ENCODE results near the gene ITPR3. TPM values are rescaled to one million over a fixed set of nuclear protein-coding genes. Genes with fewer than 3 reads are reported as not detected.

Gene ITPR3
- total RNA-seq, 2 donors from 2014 or later = 29.6 to 33.3 TPM

DNA sequence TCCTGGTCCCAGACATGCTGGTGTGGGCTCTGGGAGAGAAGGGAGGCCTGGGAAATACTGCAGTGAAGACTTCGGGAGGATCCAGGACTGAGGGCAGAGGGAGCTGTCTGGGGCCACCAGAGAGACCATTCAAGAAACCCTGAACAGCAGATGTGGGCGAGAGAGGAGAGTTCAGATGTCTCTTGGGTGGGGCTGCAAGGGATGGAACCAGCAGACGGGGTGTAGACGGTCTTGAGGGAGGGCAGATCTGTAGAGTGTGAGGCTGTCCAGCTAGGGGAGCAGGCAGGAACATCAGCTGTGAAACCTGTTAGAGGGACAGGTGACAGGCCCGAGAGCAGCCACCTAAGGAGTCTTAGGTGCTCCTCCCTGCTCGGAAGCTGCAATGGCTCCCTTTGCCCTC lies 38.9 kb downstream of the ITPR3 start:
- no peak overlapping the region for H3K4me3 Mint-ChIP-seq

DNA sequence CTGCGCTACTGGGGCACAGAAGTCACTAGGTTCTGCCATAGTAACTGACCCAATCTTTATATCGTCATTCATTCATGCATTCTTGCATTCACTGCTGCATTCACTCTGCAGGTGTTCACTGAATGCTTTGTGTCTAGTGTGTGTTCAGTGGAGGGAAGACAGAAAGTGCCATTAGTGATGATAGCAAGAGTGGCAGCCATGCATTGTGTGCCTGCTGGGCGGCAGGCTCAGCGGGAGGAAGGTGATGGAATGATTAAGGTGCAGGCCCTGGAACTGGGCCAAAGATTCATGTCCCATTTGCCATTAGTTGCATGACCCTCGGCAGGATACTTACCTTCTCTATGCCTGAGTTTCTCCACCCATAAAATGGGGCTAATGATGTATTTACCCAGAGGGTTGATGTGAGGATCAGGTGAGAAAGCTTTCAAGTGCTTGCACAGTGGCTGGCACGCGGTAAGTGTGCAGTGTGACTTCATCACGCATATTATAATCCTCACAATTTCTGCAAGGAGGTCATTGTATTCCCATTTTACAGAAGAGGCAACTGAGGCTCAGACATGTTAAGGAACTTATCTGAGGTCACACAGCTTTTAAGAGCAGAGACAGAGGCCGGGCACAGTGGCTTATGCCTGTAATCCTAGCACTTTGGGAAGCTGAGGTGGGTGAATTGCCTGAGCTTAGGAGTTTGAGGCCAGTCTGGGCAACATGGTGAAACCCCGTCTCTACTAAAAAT lies 40.1 kb downstream of the ITPR3 start:
- Histone ChIP-seq H3K4me3 (ENCODE audit: low read length) (no peak overlapping the region), H3K9ac (ENCODE audit: extremely low read depth, low read length, poor library complexity, severe bottlenecking) (no peak overlapping the region), H3K27ac (ENCODE audit: low read depth, low read length) (no peak overlapping the region), H3K36me3 (ENCODE audit: control insufficient read depth, insufficient read depth, low read length) (no peaks in the 10 kb centered on the region), H3K9me3 (ENCODE audit: control insufficient read depth, low read length) (no peaks in the 10 kb centered on the region), H3K4me1 (ENCODE audit: control insufficient read depth, insufficient read depth, low read length) (no peaks in the 10 kb centered on the region), H3K27me3 (ENCODE audit: control insufficient read depth, insufficient read depth, low read length, poor library complexity, severe bottlenecking) (no peaks in the 10 kb centered on the region)
- Mint-ChIP-seq H3K27me3 (ENCODE audit: insufficient read depth) (no peaks in the 10 kb centered on the region), H3K4me1 (peaks cover 5% of the 10 kb centered on the region), H3K36me3 (ENCODE audit: low read depth) (peaks cover under 1% of the 10 kb centered on the region), H3K4me3 (no peak overlapping the region), H3K9me3 (no peaks in the 10 kb centered on the region), H3K27ac (no peak overlapping the region)
- TF ChIP-seq, protein P1, sequence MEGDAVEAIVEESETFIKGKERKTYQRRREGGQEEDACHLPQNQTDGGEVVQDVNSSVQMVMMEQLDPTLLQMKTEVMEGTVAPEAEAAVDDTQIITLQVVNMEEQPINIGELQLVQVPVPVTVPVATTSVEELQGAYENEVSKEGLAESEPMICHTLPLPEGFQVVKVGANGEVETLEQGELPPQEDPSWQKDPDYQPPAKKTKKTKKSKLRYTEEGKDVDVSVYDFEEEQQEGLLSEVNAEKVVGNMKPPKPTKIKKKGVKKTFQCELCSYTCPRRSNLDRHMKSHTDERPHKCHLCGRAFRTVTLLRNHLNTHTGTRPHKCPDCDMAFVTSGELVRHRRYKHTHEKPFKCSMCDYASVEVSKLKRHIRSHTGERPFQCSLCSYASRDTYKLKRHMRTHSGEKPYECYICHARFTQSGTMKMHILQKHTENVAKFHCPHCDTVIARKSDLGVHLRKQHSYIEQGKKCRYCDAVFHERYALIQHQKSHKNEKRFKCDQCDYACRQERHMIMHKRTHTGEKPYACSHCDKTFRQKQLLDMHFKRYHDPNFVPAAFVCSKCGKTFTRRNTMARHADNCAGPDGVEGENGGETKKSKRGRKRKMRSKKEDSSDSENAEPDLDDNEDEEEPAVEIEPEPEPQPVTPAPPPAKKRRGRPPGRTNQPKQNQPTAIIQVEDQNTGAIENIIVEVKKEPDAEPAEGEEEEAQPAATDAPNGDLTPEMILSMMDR (conservative IDR thresholded peaks at IDR 0.05) = no peak
- 80 to 90% methylated on average over 10 of the region's 10 CpGs for whole genome bisulfite sequencing, 2 experiments (ENCODE audit: insufficient coverage in 1 of 2, insufficient read length in 1 of 2)
- no peak for DNase-seq

More for the DNA sequence above, 38.9 kb downstream of the ITPR3 start:
- Histone ChIP-seq H3K27me3 (ENCODE audit: control insufficient read depth, insufficient read depth, low read length, poor library complexity, severe bottlenecking) (no peaks in the 10 kb centered on the region), H3K4me3 (ENCODE audit: low read length) (no peak overlapping the region), H3K9ac (ENCODE audit: extremely low read depth, low read length, poor library complexity, severe bottlenecking) (no peak overlapping the region), H3K9me3 (ENCODE audit: control insufficient read depth, low read length) (no peaks in the 10 kb centered on the region), H3K36me3 (ENCODE audit: control insufficient read depth, insufficient read depth, low read length) (no peaks in the 10 kb centered on the region), H3K27ac (ENCODE audit: low read depth, low read length) (no peak overlapping the region), H3K4me1 (ENCODE audit: control insufficient read depth, insufficient read depth, low read length) (no peaks in the 10 kb centered on the region)
- Mint-ChIP-seq H3K36me3 (ENCODE audit: low read depth) (no peaks in the 10 kb centered on the region), H3K27ac (no peak overlapping the region), H3K27me3 (ENCODE audit: insufficient read depth) (no peaks in the 10 kb centered on the region), H3K4me1 (peaks cover 5% of the 10 kb centered on the region), H3K9me3 (no peaks in the 10 kb centered on the region)
- TF ChIP-seq, protein P1 (conservative IDR thresholded peaks at IDR 0.05) = no peak
- DNase-seq = no peak
- WGBS, 2 experiments (ENCODE audit: insufficient coverage in 1 of 2, insufficient read length in 1 of 2) = 94 to 100% methylated on average over 3 to 6 of the region's 6 CpGs

DNA sequence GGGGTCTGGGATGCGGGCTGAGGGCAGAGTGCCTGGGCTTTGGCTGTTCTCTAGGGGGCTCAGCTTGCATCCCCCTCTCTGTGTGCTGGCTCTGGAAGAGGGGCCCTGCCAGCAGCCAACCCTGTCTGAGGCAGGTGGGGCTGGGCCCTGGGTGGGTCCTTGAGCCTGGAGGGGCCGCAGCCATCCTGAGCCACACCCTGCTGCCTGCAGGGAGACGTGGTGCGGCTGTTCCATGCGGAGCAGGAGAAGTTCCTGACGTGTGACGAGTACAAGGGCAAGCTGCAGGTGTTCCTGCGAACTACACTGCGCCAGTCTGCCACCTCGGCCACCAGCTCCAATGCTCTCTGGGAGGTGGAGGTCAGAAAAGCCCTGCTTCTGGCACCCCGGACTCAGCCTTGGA lies 41.2 kb downstream of the ITPR3 start:
- WGBS, 2 experiments (ENCODE audit: insufficient coverage in 1 of 2, insufficient read length in 1 of 2) = 93 to 98% methylated on average over 9 to 11 of the region's 11 CpGs
- Mint-ChIP-seq H3K27me3 (ENCODE audit: insufficient read depth) (no peaks in the 10 kb centered on the region), H3K9me3 (no peaks in the 10 kb centered on the region), H3K27ac (no peak overlapping the region), H3K36me3 (ENCODE audit: low read depth) (peaks cover 4% of the 10 kb centered on the region), H3K4me1 (no peaks in the 10 kb centered on the region), H3K4me3 (no peak overlapping the region)
- Histone ChIP-seq H3K4me1 (ENCODE audit: control insufficient read depth, insufficient read depth, low read length) (no peaks in the 10 kb centered on the region), H3K27ac (ENCODE audit: low read depth, low read length) (no peak overlapping the region), H3K9me3 (ENCODE audit: control insufficient read depth, low read length) (no peaks in the 10 kb centered on the region), H3K9ac (ENCODE audit: extremely low read depth, low read length, poor library complexity, severe bottlenecking) (no peak overlapping the region), H3K4me3 (ENCODE audit: low read length) (no peak overlapping the region), H3K27me3 (ENCODE audit: control insufficient read depth, insufficient read depth, low read length, poor library complexity, severe bottlenecking) (no peaks in the 10 kb centered on the region), H3K36me3 (ENCODE audit: control insufficient read depth, insufficient read depth, low read length) (peaks cover under 1% of the 10 kb centered on the region)
- DNase-seq = no peak
- TF ChIP-seq, protein P1 (conservative IDR thresholded peaks at IDR 0.05) = no peak

Measured in endodermal cell (in vitro differentiated cells).